OCI-LY7 (cell line): Measurements from ENCODE around the gene EEPD1. TPM values are rescaled to one million over a fixed set of nuclear protein-coding genes. Genes with fewer than 3 reads are reported as not detected.

Source experiments
- BruUV-seq: library from RNA; stranded (reverse); fragments of 400-500 nt; replicated peaks from 2 replicates; lab custom pipeline; 2021; lab: Mats Ljungman, UMichigan
- CTCF ChIA-PET: fragments of 300-600 bp; sonication (Branson Sonifier 250); formaldehyde crosslinking; loops from one replicate; lab custom pipeline; 2022; ENCODE audit warnings: antibody characterized with exemption; ENCODE audit not compliant: unreplicated experiment; lab: Charles Lee
- POLR2A ChIA-PET: fragments of 300-600 bp; sonication (Branson Sonifier 250); formaldehyde crosslinking; loops from one replicate; lab custom pipeline; 2022; ENCODE audit warnings: antibody characterized with exemption; lab: Charles Lee
- DNase-seq: peaks from one replicate; pipeline ENCODE4 v3.0.0-alpha.2; 2015; ENCODE audit warnings: low spot score
- H2AFZ ChIP-seq: fragments of 200-600 bp; sonication (generic), shearing (Covaris generic); 2 replicates; pipeline ENCODE4 v1.6.1; 2014; ENCODE audit warnings: mild to moderate bottlenecking, antibody characterized with exemption, low read length, moderate library complexity
- H3K27ac ChIP-seq: fragments of 200-600 bp; sonication (generic); 2 replicates; pipeline ENCODE4 v1.5.1; 2014; ENCODE audit warnings: mixed run types, low read depth, mild to moderate bottlenecking, moderate library complexity, low read length, inconsistent platforms; ENCODE audit not compliant: poor library complexity, severe bottlenecking
- H3K36me3 ChIP-seq: fragments of 200-600 bp; sonication (generic); 2 replicates; pipeline ENCODE4 v1.6.1; 2014; ENCODE audit warnings: mild to moderate bottlenecking, antibody characterized with exemption, low read length, moderate library complexity, mixed read lengths; ENCODE audit not compliant: insufficient read depth
- H3K4me1 ChIP-seq: fragments of 200-600 bp; sonication (generic); 2 replicates; pipeline ENCODE4 v1.5.1; 2014; ENCODE audit warnings: mild to moderate bottlenecking, low read length; ENCODE audit not compliant: insufficient read depth, poor library complexity, severe bottlenecking
- H3K4me2 ChIP-seq: fragments of 200-600 bp; sonication (generic); 2 replicates; pipeline ENCODE4 v1.6.1; 2014; ENCODE audit warnings: mild to moderate bottlenecking, low read length
- H3K4me3 ChIP-seq: fragments of 200-600 bp; sonication (generic); 2 replicates; pipeline ENCODE4 v1.5.1; 2014; ENCODE audit warnings: mild to moderate bottlenecking, low read depth, low read length; ENCODE audit not compliant: poor library complexity, severe bottlenecking
- H3K79me2 ChIP-seq: fragments of 200-600 bp; sonication (generic); 2 replicates; pipeline ENCODE4 v1.6.1; 2016; ENCODE audit warnings: low read depth, mild to moderate bottlenecking, low read length, moderate library complexity, mixed read lengths; ENCODE audit not compliant: insufficient read depth
- H3K9me2 ChIP-seq: fragments of 200-600 bp; sonication (generic); 2 replicates; pipeline ENCODE4 v1.6.1; 2016; ENCODE audit warnings: mild to moderate bottlenecking, low read length, mixed read lengths; ENCODE audit not compliant: insufficient read depth
- H3K9me3 ChIP-seq: fragments of 200-600 bp; sonication (generic); 2 replicates; pipeline ENCODE4 v1.6.1; 2014; ENCODE audit warnings: mild to moderate bottlenecking, mixed run types, low read length, mixed read lengths
- H4K20me1 ChIP-seq: fragments of 200-600 bp; sonication (generic); 2 replicates; pipeline ENCODE4 v1.6.1; 2014; ENCODE audit warnings: mild to moderate bottlenecking, antibody characterized with exemption, low read length, moderate library complexity, mixed read lengths; ENCODE audit not compliant: insufficient read depth
- EZH2phosphoT487 ChIP-seq: fragments of 200-600 bp; sonication (generic); IDR thresholded peaks from 2 replicates; pipeline ENCODE4 v1.6.1; 2018; ENCODE audit warnings: low read depth, borderline replicate concordance, mild to moderate bottlenecking, mixed run types, antibody characterized with exemption, low read length, moderate library complexity, mixed read lengths
- intact Hi-C: fragments of 100-400 bp; cut with micrococcal nuclease; formaldehyde crosslinking; loops from one replicate; pipeline ENCODE4 v1.10.0; 2022; ENCODE audit not compliant: unreplicated experiment
- total RNA-seq, 2 experiments: library from RNA; depleted of rRNA in 1 of 2; stranded (reverse); fragments of >200 nt in 1 of 2; shearing (Covaris generic) in 1 of 2; gene quantifications; 2 replicates each; pipeline ENCODE4 v1.2.3, GENCODE V29; 2014 to 2022
- TF ChIP-seq, protein P1 (sequence below): fragments of 200-600 bp; sonication (generic); conservative IDR thresholded peaks from 2 replicates; pipeline ENCODE4 v1.5.1; 2014; ENCODE audit warnings: mild to moderate bottlenecking, antibody characterized with exemption, low read length, moderate library complexity, mixed read lengths

The EEPD1 gene
- total RNA-seq, 2 experiments from 2014 or later = 1.7 to 8.1 TPM

DNA sequence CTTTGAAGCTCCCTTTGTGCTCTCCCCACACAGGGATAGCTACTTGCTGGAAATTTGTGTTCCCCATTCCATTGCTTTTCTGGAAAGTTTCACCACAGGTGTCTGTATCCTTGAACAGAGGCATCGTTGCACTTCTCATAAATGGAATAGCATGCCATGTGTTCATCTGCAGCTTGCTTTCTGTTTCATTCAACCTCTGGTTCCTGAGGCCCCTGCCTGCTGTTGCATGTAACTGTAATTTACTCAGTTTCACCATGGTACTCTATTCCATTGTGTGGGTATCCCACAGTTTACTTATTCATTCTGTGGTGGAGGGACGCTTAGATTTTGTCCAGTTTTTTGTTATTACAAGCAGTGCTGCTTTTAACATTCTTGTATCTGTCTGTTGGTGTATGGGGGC lies 32.0 kb downstream of the EEPD1 start:
- H3K36me3 ChIP-seq = no peaks in the 10 kb centered on the region
- ChIA-PET POLR2A (interaction anchor here (1.0 to 1.3 kb wide), 3 partner anchors 21 to 492 kb away, joined by 3 to 4 read pairs (median 3); no protein-coding TSS in a partner anchor), CTCF (no interaction called here)
- H4K20me1 ChIP-seq = no peaks in the 10 kb centered on the region
- no peak overlapping the region for H3K4me3 ChIP-seq
- H2AFZ ChIP-seq = no peak overlapping the region
- no peaks in the 10 kb centered on the region for H3K79me2 ChIP-seq
- H3K4me2 ChIP-seq = peak overlapping the region; percentile 8; the same call in 1 of the 2 replicates
- BruUV-seq = no TSS peak
- TF ChIP-seq, protein P1, sequence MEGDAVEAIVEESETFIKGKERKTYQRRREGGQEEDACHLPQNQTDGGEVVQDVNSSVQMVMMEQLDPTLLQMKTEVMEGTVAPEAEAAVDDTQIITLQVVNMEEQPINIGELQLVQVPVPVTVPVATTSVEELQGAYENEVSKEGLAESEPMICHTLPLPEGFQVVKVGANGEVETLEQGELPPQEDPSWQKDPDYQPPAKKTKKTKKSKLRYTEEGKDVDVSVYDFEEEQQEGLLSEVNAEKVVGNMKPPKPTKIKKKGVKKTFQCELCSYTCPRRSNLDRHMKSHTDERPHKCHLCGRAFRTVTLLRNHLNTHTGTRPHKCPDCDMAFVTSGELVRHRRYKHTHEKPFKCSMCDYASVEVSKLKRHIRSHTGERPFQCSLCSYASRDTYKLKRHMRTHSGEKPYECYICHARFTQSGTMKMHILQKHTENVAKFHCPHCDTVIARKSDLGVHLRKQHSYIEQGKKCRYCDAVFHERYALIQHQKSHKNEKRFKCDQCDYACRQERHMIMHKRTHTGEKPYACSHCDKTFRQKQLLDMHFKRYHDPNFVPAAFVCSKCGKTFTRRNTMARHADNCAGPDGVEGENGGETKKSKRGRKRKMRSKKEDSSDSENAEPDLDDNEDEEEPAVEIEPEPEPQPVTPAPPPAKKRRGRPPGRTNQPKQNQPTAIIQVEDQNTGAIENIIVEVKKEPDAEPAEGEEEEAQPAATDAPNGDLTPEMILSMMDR = no peak
- no peak for TF ChIP-seq EZH2phosphoT487
- intact Hi-C loops = no loop called here
- no peaks in the 10 kb centered on the region for H3K9me2 ChIP-seq
- no peak for DNase-seq
- H3K9me3 ChIP-seq = no peaks in the 10 kb centered on the region
- H3K4me1 ChIP-seq = peaks cover 63% of the 10 kb centered on the region
- H3K27ac ChIP-seq = no peak overlapping the region

DNA sequence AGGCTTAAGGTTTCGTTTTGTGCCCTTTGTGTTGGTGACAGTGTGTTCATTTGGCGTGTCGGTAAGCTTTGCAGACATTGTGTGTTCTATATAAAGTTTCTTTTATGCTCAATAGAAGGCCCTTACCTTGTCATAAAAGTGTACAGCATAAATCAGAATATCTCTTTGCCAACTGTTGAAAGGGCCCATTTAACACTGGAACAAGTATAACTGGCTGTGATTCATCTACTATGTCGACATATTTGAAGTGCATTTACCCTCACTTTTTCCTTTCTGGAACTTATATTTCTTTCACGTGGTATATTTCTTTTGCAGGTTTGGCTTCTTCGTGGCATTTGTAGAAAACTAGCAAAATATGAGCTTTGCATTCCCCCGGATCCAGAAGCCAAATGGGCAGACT lies 32.7 kb downstream of the EEPD1 start:
- ChIA-PET POLR2A (interaction anchor here (0.9 to 1.3 kb wide), 3 partner anchors 16 to 492 kb away, joined by 3 read pairs; no protein-coding TSS in a partner anchor), CTCF (no interaction called here)
- Histone ChIP-seq H3K4me2 (peak overlapping the region; percentile 8; the same call in 1 of the 2 replicates), H3K36me3 (no peaks in the 10 kb centered on the region), H3K27ac (no peak overlapping the region), H3K79me2 (no peaks in the 10 kb centered on the region), H4K20me1 (no peaks in the 10 kb centered on the region), H3K4me1 (peaks cover 69% of the 10 kb centered on the region), H3K4me3 (no peak overlapping the region), H2AFZ (peak overlapping the region; percentile 23; the same call in 1 of the 2 replicates), H3K9me3 (no peaks in the 10 kb centered on the region), H3K9me2 (no peaks in the 10 kb centered on the region)
- no TSS peak for BruUV-seq
- intact Hi-C loops = no loop called here
- TF ChIP-seq, protein P1 = no peak
- no peak for TF ChIP-seq EZH2phosphoT487
- no peak for DNase-seq
